Neuronal stem cell (in vitro differentiated cells): Measurements from ENCODE around the gene GNG4. TPM values are rescaled to one million over a fixed set of nuclear protein-coding genes. Genes with fewer than 3 reads are reported as not detected.

Source experiments
- DNase-seq: peaks from one replicate; pipeline ENCODE4 v3.0.0-alpha.2; 2013; ENCODE audit warnings: low spot score
- H2AFZ ChIP-seq: one replicate; pipeline ENCODE4 v1.6.1; 2013; ENCODE audit warnings: mild to moderate bottlenecking, low read length, inconsistent platforms
- H2AK5ac ChIP-seq: 2 replicates; pipeline ENCODE4 v1.6.1; 2013; ENCODE audit warnings: low read depth, mild to moderate bottlenecking, inconsistent platforms, low read length, moderate library complexity, mixed read lengths
- H2BK120ac ChIP-seq: 2 replicates; pipeline ENCODE4 v1.6.1; 2013; ENCODE audit warnings: low read depth, mild to moderate bottlenecking, inconsistent platforms, low read length, moderate library complexity, mixed read lengths
- H2BK12ac ChIP-seq: one replicate; pipeline ENCODE4 v1.6.1; 2013; ENCODE audit warnings: low read length, inconsistent platforms
- H2BK15ac ChIP-seq: 2 replicates; pipeline ENCODE4 v1.6.1; 2013; ENCODE audit warnings: mild to moderate bottlenecking, low read length, inconsistent platforms, mixed read lengths
- H2BK5ac ChIP-seq: one replicate; pipeline ENCODE4 v1.6.1; 2013; ENCODE audit warnings: inconsistent platforms, mild to moderate bottlenecking, low read length, moderate library complexity
- H3K14ac ChIP-seq: one replicate; pipeline ENCODE4 v1.6.1; 2013; ENCODE audit warnings: low read length, inconsistent platforms
- H3K18ac ChIP-seq: 2 replicates; pipeline ENCODE4 v1.6.1; 2013; ENCODE audit warnings: low read length, inconsistent platforms
- H3K23ac ChIP-seq: 2 replicates; pipeline ENCODE4 v1.6.1; 2013; ENCODE audit warnings: low read depth, mild to moderate bottlenecking, mixed read lengths, low read length, inconsistent platforms; ENCODE audit not compliant: poor library complexity
- H3K27ac ChIP-seq: replicated peaks from 3 replicates; pipeline ENCODE4 v1.5.1; 2013; ENCODE audit warnings: low read length, inconsistent platforms
- H3K27me3 ChIP-seq, 3 experiments: 2 replicates each; pipeline ENCODE4 v1.6.1; 2013; ENCODE audit warnings: low read length in 3 of 3, mild to moderate bottlenecking in 2 of 3, inconsistent platforms in 1 of 3, low read depth in 1 of 3, mixed read lengths in 1 of 3, moderate library complexity in 1 of 3; ENCODE audit not compliant: control insufficient read depth in 3 of 3, insufficient read depth in 3 of 3
- H3K36me3 ChIP-seq, 2 donors: replicated peaks in 1 of 2; 2 replicates each; pipeline ENCODE4 v1.6.1; 2013; ENCODE audit warnings: low read length in 2 of 2; ENCODE audit not compliant: control insufficient read depth in 2 of 2, insufficient read depth in 2 of 2
- H3K4ac ChIP-seq: 2 replicates; pipeline ENCODE4 v1.6.1; 2013; ENCODE audit warnings: inconsistent platforms, mild to moderate bottlenecking, low read length, moderate library complexity
- H3K4me1 ChIP-seq, 2 donors: 1 replicate in 1 of 2; 2 replicates in 1 of 2; pipeline ENCODE4 v1.6.1; 2013; ENCODE audit warnings: low read length in 2 of 2, low read depth in 1 of 2; ENCODE audit not compliant: control insufficient read depth in 2 of 2, insufficient read depth in 1 of 2
- H3K4me2 ChIP-seq: one replicate; pipeline ENCODE4 v1.6.1; 2013; ENCODE audit warnings: mild to moderate bottlenecking, low read length, inconsistent platforms; ENCODE audit not compliant: insufficient read depth, poor library complexity, severe bottlenecking
- H3K4me3 ChIP-seq, 2 donors: 2 replicates each; pipeline ENCODE4 v1.5.1; 2013; ENCODE audit warnings: low read length in 2 of 2, mild to moderate bottlenecking in 2 of 2, inconsistent platforms in 1 of 2, moderate library complexity in 1 of 2
- H3K79me1 ChIP-seq: one replicate; pipeline ENCODE4 v1.6.1; 2013; ENCODE audit warnings: low read depth, mild to moderate bottlenecking, inconsistent platforms, low read length, moderate library complexity
- H3K9ac ChIP-seq: one replicate; pipeline ENCODE4 v1.6.1; 2013; ENCODE audit warnings: mild to moderate bottlenecking, low read depth, low read length, inconsistent platforms; ENCODE audit not compliant: poor library complexity
- H3K9me3 ChIP-seq, 2 donors: replicated peaks in 1 of 2; 2 replicates each; pipeline versions ENCODE3 to v1.6.1; 2013; ENCODE audit warnings: low read length in 2 of 2, mild to moderate bottlenecking in 2 of 2, inconsistent platforms in 1 of 2, low read depth in 1 of 2, mixed read lengths in 1 of 2, moderate library complexity in 1 of 2; ENCODE audit not compliant: control insufficient read depth in 2 of 2, insufficient read depth in 1 of 2
- H4K8ac ChIP-seq: one replicate; pipeline ENCODE4 v1.6.1; 2013; ENCODE audit warnings: low read depth, mild to moderate bottlenecking, inconsistent platforms, low read length, moderate library complexity
- H4K91ac ChIP-seq: one replicate; pipeline ENCODE4 v1.6.1; 2013; ENCODE audit warnings: low read length, low read depth, mild to moderate bottlenecking, inconsistent platforms; ENCODE audit not compliant: poor library complexity
- WGBS, 2 donors: extraction: QIAGEN DNeasy Blood & Tissue Kit; methylation state at CpG; one replicate each; pipeline ENCODE4 v1.1.7; 2013; ENCODE audit warnings: missing lambda C conversion rate in 2 of 2, mixed read lengths in 1 of 2; ENCODE audit not compliant: insufficient read length in 2 of 2, insufficient replicate concordance in 1 of 2; ENCODE audit errors: extremely low coverage in 2 of 2; 5-methylcytosine and 5-hydroxymethylcytosine counted together
- polyA plus RNA-seq, 2 experiments: library from polyadenylated mRNA; stranded (reverse); fragments of 200-250 nt; gene quantifications; one replicate each; pipeline ENCODE4 v1.2.3, GENCODE V29; 2013

GNG4 gene
- polyA plus RNA-seq (2013, experiment 1 of 2): 26.0 TPM
- 27.9 TPM for polyA plus RNA-seq (2013, experiment 2 of 2)

- Histone ChIP-seq H3K27ac (no peak within 1 kb of the TSS), H3K79me1 (no peaks in the 10 kb centered on the region)
These were observed at the start of gene GNG4 for GRCh38 chr1:235649368-235650163. Gene GNG4 (minus strand): TSS chr1:235649784. CDS start chr1:235583838, 65,946 bp downstream.

GRCh38 chr1:235697508-235697907 lies 47.9 kb upstream of the GNG4 start:
- Histone ChIP-seq H4K8ac (no peak overlapping the region), H2BK5ac (no peak overlapping the region), H3K36me3 (no peaks in the 10 kb centered on the region), H3K4me1 (no peaks in the 10 kb centered on the region), H3K4ac (no peak overlapping the region), H2BK120ac (no peak overlapping the region), H4K91ac (no peak overlapping the region), H3K23ac (no peak overlapping the region), H2BK15ac (no peak overlapping the region), H3K27me3 (no peaks in the 10 kb centered on the region), H3K79me1 (no peaks in the 10 kb centered on the region), H3K18ac (no peak overlapping the region), H3K14ac (no peak overlapping the region), H3K27ac (no peak overlapping the region), H3K9me3 (no peaks in the 10 kb centered on the region), H2BK12ac (no peak overlapping the region), H2AFZ (no peak overlapping the region), H3K9ac (no peak overlapping the region), H3K4me3 (no peak overlapping the region), H3K4me2 (no peak overlapping the region), H2AK5ac (no peak overlapping the region)
- no CpG with 5 or more reads among the region's 2 CpGs for WGBS, 2 donors
- DNase-seq: no peak

More at GRCh38 chr1:235649368-235650163, at the start of gene GNG4:
- H3K4me1 ChIP-seq: peaks cover 5 to 17% of the 10 kb centered on the region in 2 donors
- peak within 1 kb of the TSS; percentile 98 for H3K4me2 ChIP-seq
- H3K9me3 ChIP-seq: peaks cover 0 to 8% of the 10 kb centered on the region in 2 donors
- H3K9ac ChIP-seq: peak within 1 kb of the TSS; percentile 90
- H2BK120ac ChIP-seq: peak within 1 kb of the TSS; percentile 29
- peaks cover 0 to 7% of the 10 kb centered on the region in 2 donors for H3K36me3 ChIP-seq
- no peak within 1 kb of the TSS for H3K14ac ChIP-seq
- H3K23ac ChIP-seq: peak within 1 kb of the TSS; percentile 83
- H2AK5ac ChIP-seq: no peak within 1 kb of the TSS
- peak; percentile 65 for DNase-seq
- peak within 1 kb of the TSS; percentile 78 to 91 for H3K4me3 ChIP-seq
- H4K91ac ChIP-seq: no peak within 1 kb of the TSS
- peaks cover 0 to 16% (median 16%) of the 10 kb centered on the region in 3 experiments for H3K27me3 ChIP-seq
- no peak within 1 kb of the TSS for H2BK12ac ChIP-seq
- H2AFZ ChIP-seq: peak within 1 kb of the TSS; percentile 99
- H2BK15ac ChIP-seq: peak within 1 kb of the TSS; percentile 70
- H3K4ac ChIP-seq: no peak within 1 kb of the TSS
- no peak within 1 kb of the TSS for H4K8ac ChIP-seq
- no CpG with 5 or more reads among the region's 111 CpGs for WGBS, 2 donors
- peak within 1 kb of the TSS; percentile 96 for H3K18ac ChIP-seq
- H2BK5ac ChIP-seq: no peak within 1 kb of the TSS

GRCh38 chr1:235689356-235689755 lies 39.8 kb upstream of the GNG4 start:
- Histone ChIP-seq H3K9ac (no peak overlapping the region), H4K91ac (no peak overlapping the region), H4K8ac (no peak overlapping the region), H3K14ac (no peak overlapping the region), H3K4me1 (no peaks in the 10 kb centered on the region), H2BK120ac (no peak overlapping the region), H3K79me1 (no peaks in the 10 kb centered on the region), H3K18ac (no peak overlapping the region), H2AFZ (no peak overlapping the region), H2BK12ac (no peak overlapping the region), H3K36me3 (no peaks in the 10 kb centered on the region), H3K23ac (no peak overlapping the region), H3K9me3 (no peaks in the 10 kb centered on the region), H2BK15ac (no peak overlapping the region), H3K27me3 (no peaks in the 10 kb centered on the region), H3K4me3 (no peak overlapping the region), H2BK5ac (no peak overlapping the region), H3K4me2 (no peak overlapping the region), H2AK5ac (no peak overlapping the region), H3K27ac (no peak overlapping the region), H3K4ac (no peak overlapping the region)
- WGBS, 2 donors: no CpG with 5 or more reads among the region's 4 CpGs
- no peak for DNase-seq

- Histone ChIP-seq H2AK5ac (no peak overlapping the region), H3K27me3 (no peaks in the 10 kb centered on the region), H3K4me2 (no peak overlapping the region)
These were observed 38.5 kb upstream of the GNG4 start for GRCh38 chr1:235688096-235688495.

More at GRCh38 chr1:235688096-235688495, 38.5 kb upstream of the GNG4 start:
- no peak overlapping the region for H3K14ac ChIP-seq
- DNase-seq: no peak
- no peak overlapping the region for H3K9ac ChIP-seq
- no peak overlapping the region for H4K91ac ChIP-seq
- H3K27ac ChIP-seq: no peak overlapping the region
- H4K8ac ChIP-seq: no peak overlapping the region
- H3K9me3 ChIP-seq: no peaks in the 10 kb centered on the region
- no peak overlapping the region for H3K4me3 ChIP-seq
- no peak overlapping the region for H2BK5ac ChIP-seq
- H3K23ac ChIP-seq: no peak overlapping the region
- H3K4ac ChIP-seq: no peak overlapping the region
- H3K36me3 ChIP-seq: no peaks in the 10 kb centered on the region
- H3K79me1 ChIP-seq: no peaks in the 10 kb centered on the region
- H2BK120ac ChIP-seq: no peak overlapping the region
- WGBS, 2 donors: 94 to 100% methylated on average over 1 to 2 of the region's 3 CpGs
- no peak overlapping the region for H2AFZ ChIP-seq
- H3K4me1 ChIP-seq: no peaks in the 10 kb centered on the region
- H3K18ac ChIP-seq: no peak overlapping the region
- H2BK15ac ChIP-seq: no peak overlapping the region
- H2BK12ac ChIP-seq: no peak overlapping the region
